ENCODE data around the gene NLRC5.
"Not testable (repeated sequence)": the region's sequence is repeated elsewhere in the genome, so short reads cannot be mapped to it uniquely, and the experiment has no call there.

NLRC5 gene

DNA sequence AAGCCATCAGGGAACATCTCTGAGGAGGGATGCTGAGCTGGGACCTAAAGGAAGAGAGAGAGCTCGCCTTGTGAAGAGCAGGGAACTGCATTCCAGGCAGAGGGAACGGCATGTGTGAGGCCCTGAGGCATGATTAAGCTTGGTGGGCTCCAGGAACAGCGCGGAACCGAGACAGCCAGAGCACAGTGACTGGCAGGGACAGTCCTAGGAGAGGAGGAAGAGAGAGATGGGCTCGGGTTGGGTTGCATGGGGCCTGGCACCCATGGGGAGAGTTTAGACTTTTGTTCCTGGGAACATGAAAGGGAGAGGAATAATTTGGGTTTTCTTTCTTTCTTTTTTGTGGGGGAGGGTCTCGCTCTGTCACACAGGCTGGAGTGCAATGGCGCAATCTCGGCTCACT lies 63.8 kb downstream of the NLRC5 start:
- no peak for DNase-seq

GRCh38 chr16:57054338-57054737 lies 65.0 kb downstream of the NLRC5 start:
- DNase-seq: no peak

DNA sequence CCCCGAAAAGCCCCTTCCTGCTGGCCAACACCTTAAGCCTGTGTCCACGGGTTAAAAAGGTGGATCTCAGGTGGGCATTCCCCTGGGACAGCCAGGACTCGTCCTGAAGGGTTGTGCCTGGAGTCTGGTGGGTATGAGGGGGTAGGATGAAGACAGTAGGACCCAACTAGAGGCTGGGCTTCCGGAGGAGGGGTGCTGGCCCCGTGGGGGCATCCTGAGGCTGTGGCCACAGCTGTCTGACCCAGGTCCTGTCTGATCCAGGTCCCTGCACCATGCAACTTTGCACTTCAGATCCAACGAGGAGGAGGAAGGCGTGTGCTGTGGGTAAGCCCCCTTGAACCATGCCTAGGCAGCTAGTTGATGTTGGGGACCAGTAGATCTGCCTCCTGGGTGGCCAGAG lies 65.4 kb downstream of the NLRC5 start:
- no peak for DNase-seq

GRCh38 chr16:57055671-57056070 lies 66.3 kb downstream of the NLRC5 start:
- DNase-seq: no peak

GRCh38 chr16:57058291-57058861 lies 69.0 kb downstream of the NLRC5 start:
- no peak for DNase-seq

DNA sequence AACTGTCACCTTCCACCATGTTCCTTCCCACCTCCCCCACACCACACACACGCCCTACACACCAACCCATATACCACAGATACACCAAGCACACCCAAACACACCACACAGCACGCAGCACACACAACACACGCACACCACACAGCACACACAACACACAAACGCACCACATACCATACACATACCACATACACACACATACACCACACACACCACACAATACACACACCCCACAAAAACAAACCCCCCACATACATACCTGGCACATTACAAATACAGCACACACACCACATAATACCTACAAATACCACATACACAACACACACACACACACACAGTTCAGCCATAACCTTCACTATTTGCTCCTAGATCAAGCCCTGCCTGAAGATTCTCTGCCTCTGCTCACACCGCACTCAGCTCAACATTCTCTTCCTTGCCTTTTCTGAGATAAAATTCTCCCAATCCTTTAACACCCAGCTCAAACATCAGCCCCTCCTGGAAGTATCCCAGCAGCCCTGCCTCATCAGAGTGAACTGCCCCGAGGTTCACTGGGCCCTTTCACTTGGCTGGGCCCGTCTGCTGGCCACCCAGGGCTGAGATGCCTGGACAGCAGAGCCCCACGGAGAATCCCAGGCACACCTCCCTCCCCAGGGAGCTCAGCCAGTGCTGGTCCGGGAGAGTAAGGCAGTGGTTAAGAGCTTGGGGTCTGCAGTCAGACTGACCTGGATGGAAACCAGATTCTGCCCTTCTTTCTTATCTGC lies 71.1 kb downstream of the NLRC5 start:
- no peak for DNase-seq

DNA sequence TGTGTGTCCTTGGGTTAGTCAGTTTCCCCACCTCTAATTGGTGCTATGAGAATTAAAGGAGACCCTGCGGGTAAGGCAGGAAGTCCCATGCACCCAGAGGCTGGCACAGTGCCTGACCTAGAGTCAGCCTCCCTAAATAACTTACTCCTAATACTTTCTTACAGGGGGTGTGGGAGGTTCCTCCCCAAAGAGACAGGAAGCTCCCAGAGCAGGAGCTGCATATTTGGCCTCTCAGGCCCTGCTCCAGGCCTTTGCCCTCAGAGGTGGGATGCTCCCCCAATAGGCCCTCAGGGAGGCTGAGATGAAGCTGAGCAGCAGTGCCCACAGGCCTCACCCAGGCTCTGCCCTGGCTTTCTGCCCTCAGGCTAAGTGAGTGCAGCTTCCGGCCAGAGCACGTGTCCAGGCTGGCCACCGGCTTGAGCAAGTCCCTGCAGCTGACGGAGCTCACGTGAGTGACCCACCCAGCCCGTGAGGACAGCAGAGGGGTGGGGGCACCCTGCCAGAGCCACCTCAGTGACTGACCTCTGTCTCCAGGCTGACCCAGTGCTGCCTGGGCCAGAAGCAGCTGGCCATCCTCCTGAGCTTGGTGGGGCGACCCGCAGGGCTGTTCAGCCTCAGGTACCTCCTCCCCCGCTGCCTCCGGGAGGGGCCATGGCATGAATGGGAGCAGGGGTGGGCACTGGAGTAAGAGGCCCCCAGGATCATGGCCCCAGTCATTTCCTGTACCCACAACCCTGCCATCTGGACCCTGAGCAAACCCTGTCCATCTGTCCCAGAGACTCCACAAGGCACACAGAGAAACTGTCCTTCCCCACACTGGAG lies 71.9 kb downstream of the NLRC5 start:
- DNase-seq: no peak

DNA sequence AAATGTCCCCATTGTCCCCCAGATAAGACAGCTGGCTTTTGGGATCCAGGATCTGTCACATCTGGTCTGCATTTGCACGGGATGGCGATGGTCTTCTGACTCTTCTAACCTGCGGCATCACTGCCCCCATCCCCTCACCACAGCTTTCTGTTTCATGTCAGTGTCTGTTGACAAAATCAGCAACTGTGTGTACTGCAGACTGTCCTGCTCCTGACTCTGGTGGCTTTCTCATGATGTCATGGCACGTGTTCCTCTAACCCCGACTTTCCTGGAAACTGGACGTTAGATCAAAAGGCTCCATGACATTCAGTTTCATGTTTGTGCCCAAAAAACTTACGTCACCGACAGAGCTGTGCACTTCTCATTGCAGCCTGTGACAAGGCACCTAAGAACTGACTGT lies 73.0 kb downstream of the NLRC5 start:
- DNase-seq: no peak

- DNase-seq: not testable (repeated sequence)
Measured at GRCh38 chr16:57063189-57063588, 73.8 kb downstream of the NLRC5 start.

DNA sequence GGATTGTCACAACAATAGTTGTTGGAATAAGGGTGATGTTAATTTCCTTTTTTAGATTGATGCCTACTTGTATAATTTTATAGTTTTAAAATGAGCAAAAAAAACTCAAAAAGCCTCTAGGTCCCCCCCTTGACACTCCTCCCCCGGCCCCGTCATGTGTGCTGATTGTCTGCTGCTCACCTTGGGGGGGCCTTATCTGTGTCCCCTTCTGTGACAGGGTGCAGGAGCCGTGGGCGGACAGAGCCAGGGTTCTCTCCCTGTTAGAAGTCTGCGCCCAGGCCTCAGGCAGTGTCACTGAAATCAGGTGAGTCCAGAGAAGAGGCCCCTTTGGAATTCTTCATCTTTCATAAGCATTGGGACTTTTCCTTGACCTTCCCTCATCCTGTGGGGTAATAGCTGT lies 75.6 kb downstream of the NLRC5 start:
- DNase-seq: no peak

GRCh38 chr16:57066625-57067024 lies 77.3 kb downstream of the NLRC5 start:
- no peak for DNase-seq

GRCh38 chr16:57067347-57067746 lies 78.0 kb downstream of the NLRC5 start:
- no peak for DNase-seq

- no peak for DNase-seq
Measured at GRCh38 chr16:57069053-57069452, 79.7 kb downstream of the NLRC5 start.

DNA sequence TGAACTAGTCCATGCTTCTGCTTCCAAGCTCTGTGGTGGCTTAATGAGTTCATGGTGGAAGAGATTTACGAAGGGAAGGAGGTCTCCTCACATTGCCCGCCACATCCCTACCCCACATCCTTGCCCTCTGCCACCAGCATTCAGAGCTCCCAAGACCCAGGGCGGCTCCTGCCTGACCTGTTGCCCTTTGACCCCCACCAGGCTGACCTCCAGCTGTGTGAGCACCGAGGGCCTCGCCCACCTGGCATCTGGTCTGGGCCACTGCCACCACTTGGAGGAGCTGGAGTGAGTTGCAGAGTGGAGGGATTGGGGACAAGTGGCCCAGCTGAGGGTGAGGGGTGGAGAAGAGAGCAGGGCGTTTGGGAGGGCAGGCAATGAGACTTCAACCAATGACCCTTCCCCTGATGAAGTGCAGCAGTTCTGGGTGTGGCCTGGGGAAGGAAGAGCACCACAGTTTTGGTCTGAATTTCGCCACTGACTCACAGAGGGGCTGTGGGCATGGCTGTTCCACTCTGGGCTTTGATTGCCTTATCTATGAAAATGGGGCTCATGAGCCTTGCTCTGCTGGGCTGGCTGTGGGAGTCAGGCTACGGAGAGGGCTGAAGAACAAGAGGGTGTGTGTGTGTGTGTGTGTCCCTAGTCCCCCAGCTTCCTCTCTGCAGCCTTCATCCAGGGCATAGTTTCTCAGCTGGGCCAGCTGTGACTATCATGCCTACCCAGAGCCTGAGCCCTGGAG lies 80.4 kb downstream of the NLRC5 start:
- DNase-seq: no peak

DNA sequence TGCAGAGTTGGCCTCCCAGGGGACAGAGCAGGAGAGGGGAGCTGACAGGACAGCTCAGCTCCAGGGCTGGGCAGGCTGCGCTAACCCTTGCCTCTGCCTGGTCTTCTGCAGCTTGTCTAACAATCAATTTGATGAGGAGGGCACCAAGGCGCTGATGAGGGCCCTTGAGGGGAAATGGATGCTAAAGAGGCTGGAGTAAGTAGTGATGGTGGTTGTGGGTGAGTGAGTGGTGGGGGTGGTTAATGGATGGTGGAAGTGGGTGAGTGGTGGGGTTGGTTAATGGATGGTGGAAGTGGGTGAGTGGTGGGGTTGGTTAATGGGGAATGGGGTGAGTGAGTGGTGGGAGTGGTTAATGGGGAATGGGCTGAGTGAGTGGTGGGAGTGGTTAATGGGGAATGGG lies 81.1 kb downstream of the NLRC5 start:
- DNase-seq: no peak

DNA sequence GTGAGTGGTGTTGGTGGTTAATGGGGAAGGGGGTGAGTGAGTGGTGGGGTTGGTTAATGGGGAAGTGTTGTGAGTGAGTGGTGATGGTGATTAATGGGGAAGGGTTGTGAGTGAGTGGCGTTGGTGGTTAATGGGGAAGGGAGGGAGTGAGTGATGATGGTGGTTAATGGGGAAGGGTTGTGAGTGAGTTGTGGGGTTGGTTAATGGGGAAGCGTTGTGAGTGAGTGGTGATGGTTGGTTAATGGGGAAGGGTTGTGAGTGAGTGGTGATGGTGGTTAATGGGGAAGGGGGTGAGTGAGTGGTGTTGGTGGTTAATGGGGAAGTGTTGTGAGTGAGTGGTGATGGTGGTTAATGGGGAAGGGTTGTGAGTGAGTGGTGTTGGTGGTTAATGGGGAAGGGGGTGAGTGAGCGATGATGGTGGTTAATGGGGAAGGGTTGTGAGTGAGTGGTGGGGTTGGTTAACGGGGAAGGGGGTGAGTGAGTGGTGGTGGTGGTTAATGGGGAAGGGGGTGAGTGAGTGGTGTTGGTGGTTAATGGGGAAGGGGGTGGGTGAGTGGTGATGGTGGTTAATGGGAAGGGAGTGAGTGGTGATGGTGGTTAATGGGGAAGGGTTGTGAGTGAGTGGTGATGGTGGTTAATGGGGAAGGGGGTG lies 81.8 kb downstream of the NLRC5 start:
- not testable (repeated sequence) for DNase-seq

DNA sequence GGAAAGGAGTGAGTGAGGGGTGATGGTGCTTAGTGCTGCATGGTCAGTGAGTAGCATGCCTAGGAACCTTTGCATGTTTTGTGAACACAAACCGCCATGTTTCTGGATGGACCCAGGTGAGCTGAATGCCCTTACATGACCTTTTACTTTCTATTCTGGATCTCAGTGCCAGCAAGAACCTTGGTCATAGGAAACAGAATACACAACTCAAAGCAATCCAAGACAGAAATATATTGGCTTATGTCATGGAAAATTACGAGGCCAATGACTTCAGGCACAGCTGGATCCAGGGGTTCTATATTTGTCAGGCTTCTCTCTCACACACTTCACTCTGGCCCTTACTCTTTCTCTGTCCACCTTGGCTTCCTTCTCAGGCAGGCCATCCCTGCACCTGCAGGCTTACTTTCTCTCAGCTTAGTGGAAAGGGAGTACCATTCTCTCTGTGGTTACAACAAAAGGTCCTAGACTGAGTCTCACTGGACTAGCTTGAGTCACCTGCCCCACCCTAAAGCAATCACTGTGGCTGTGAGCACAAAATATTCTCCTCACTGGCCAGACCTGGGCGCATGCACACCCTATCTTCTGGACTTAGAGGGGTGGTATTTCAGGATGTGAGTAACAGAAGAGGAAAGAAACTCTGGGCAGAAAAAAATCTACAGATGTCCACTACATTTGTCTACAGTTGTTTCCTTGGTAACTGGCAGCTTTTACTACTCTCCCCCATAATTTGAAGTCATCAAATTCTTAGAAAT lies 82.7 kb downstream of the NLRC5 start:
- DNase-seq: no peak

GRCh38 chr16:57072616-57073275 lies 83.4 kb downstream of the NLRC5 start:
- DNase-seq: no peak

DNA sequence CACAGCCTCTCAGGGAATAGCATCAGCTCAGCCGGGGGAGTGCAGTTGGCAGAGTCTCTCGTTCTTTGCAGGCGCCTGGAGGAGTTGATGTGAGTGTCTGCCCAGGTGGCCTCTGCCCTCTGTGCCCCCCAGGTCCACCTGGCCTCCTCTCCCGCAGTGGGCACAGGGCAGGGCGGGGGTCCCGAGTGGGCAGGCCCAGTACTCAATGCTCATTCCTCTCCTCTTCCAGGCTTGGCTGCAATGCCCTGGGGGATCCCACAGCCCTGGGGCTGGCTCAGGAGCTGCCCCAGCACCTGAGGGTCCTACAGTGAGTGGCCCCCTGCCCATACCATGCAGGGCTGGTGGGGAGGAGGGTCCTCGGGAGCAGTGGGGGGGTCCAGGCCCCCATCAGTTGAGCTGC lies 88.4 kb downstream of the NLRC5 start:
- DNase-seq: no peak

GRCh38 chr16:57081744-57082143 lies 92.4 kb downstream of the NLRC5 start:
- DNase-seq: no peak

GRCh38 chr16:57082664-57083063 lies 93.3 kb downstream of the NLRC5 start:
- DNase-seq: no peak

All from NCI-H187 (cell line).